NCI-H146 treated with DMSO at 0.1 percent for 48 hours (cell line): ENCODE results near the gene CISTR.
"Not testable (repeated sequence)": the region's sequence is repeated elsewhere in the genome, so short reads cannot be mapped to it uniquely, and the experiment has no call there.

Source experiments
- DNase-seq: peaks from one replicate; lab custom pipeline; 2025; ENCODE audit not compliant: unreplicated experiment; lab: John Stamatoyannopoulos, UW

The CISTR gene

DNA sequence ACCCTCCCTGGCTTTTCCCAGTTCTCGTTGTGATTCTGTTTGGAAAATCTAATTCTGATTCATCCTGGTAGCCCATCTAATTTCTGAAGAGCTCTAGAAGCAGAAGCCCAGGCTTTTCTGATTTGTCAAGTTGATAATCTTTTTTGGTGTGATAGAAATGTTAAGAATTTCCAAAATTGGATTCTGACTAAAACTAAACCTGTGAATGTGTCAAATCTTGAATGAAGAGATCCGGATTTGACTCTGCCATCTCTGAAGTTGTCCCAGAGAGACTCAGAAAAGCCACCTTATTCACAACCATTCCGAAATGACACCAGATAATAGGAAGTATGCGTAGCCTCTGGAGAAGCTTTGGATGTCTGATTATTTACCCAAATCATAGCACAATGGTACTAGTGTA, 12.8 kb upstream of the CISTR start:
- no peak for DNase-seq

DNA sequence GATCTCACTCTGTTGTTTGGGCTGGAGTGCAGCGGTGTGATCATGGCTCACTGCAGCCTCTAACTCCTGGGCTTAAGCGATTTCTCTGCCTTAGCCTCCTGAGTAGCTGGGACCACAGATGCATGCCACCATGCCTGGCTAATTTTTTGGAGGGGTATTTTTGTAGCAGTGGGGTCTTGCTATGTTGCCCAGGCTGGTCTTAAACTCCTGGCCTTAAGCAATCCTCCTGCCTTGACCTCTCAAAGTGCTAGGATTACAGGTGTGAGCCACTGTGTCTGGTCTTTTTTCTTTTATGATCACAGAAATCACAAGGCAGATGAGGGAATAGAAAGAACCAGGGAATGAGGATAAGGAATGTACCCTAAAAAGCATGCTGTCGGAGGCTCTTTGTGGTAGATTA, 11.0 kb upstream of the CISTR start:
- not testable (repeated sequence) for DNase-seq

DNA sequence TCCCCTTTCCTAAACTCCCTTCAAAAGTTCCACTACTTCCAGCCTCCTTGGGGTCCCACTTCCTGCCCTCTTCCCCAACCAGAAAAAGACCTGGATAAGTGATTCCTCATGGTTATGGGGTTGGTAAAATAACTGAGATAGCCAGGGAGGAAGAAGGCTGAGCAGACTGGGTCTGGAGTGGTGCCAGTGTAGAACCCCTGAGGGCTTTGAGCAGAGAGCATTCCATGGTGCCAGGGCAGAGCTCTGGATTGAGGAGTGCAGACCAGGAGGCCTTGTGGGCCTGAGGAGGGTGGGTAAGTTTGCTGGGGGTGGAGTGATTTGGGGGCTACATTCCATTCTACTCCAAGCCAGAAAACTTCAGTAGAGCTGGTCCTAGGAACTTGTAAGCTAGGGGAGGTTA, 9.5 kb upstream of the CISTR start:
- DNase-seq, result no peak

DNA sequence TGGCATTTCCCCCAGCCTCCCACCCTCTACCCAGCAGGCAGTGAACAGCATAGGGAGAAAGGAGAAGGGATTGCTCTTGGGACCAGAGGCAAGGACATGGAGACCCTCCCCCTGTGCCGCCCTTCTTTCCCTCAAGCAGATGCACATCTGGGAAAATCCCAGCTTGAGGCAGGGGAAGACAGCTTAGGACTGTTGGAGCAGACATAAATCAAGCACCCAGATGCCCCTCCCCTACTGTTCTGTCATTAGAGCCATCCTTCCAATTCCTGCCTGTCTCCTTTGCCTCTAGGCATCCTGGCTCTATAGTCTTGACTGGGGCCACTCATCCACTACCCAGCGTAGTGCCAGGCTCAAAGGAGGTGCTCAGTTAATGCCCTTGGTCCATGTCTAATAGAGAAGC, 7.5 kb upstream of the CISTR start:
- DNase-seq, result no peak

DNA sequence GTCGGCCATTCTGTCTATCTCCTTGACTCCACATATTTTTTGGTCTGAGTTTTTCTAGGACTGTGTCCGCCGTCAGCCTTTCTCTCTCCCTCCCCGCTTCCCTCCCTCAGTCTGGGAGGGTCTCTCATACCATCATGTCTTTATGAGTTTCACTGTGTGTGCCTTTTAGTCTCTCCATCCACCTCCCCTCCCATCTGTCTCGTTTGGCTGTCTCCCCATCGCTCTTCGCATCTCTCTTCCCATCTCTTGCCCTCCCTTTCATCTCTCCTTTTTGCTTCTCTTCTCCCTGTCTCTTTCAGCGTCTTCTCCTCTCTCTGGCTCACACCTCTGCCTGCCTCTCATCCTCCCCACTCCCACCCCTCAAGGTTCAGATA, 6.9 kb upstream of the CISTR start:
- DNase-seq, result no peak

DNA sequence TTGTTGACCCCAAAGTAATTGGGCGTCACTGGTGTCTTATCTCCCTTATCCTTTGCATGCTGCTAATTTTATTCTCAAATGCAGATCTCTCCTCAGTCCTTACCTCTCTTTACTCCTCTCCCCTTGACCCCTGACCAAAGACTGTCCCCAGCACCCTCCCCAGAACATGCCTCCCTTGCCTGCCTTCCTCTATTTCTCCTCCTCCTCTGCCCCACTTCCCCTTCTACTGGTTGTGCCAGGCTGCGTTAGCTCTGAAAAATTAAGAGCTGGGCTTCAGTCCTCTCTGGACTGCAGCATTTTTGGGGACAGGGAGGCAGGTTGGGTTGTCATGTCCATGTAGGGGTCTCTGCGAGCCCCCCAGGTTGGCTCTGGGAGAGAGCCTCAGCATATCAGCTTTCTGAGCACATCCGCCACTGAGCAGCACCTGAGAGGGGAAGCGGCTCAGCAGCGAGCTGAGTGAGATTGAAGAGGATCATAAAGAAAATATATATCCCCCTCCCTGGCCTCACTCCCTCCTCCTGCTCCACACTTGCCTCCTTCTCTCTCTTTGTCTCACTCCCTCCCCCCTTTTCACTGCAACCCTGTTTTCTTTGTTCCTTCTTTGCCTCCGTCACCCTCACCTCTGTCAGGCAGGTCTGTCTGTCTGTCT, 6.4 kb upstream of the CISTR start:
- DNase-seq, result no peak

DNA sequence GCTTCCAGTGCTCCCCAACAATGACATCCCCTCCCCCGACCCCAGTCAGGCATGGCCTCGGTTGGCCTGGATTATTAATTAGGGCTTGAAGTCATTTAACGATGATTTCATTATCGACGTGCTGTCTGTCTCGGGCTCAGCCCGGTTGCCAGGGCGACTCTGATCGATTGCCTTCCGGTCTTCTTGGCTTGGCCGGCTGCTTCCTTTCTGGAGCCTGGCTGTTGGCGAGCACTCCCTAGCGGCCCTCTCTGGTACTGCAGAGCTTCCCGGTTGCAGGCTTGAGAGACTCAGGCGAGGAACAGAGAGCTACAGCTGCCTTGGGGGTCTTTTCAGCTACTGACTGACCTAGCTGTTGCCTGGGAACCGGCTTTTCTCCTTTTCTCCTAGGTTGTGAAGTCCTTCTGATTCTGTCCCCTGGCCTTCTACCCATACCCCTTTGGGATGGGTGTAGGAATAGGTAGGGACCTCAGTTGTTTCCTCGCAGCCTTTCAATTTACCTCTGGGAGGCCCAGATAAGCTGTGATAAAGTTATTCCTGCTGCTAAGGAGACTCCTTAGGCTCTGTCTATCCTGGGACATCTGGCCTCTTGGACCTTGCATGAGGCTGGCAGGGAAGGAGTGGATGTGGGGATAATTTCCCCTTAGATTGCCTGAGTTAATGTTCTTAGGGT, 5.5 kb upstream of the CISTR start:
- DNase-seq, result peak; percentile 54

DNA sequence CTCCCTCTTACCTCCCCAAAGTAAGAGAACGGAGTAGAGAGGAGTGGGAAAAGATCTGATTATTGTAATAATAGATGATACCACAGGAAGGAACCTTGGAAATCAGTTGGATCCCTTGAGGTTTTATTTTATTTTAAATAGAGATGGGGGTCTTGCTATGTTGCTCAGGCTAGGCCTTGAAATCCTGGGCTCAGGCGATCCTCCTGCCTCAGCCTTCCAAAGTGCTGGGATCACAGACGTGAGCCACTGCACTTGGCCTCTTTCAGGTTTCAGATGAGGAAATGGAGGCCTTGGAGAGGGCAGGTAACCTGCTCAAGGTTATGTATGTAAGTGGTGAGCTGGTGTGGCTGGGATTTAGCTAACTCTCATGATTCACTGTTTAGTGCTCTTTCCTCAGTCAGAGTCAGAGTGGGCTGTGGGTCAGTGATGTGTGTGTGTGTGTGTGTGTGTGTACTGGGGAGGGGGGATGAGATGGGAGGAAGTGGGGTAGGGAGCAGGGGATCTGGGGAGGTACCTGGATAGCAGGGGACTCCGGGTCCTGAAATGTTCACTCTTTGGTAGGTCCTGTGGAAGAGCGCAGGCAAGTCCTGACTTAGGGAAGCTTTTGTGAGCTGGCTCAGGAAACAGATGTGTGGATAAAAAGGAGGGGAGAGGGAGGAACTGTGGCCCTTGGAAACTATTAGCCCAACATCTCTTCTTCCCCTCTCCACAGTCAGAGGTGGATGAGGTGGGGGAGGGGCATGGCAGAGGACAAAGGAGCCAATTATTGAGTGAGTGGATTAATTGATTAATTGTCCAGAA, 4.7 kb upstream of the CISTR start:
- no peak for DNase-seq

DNA sequence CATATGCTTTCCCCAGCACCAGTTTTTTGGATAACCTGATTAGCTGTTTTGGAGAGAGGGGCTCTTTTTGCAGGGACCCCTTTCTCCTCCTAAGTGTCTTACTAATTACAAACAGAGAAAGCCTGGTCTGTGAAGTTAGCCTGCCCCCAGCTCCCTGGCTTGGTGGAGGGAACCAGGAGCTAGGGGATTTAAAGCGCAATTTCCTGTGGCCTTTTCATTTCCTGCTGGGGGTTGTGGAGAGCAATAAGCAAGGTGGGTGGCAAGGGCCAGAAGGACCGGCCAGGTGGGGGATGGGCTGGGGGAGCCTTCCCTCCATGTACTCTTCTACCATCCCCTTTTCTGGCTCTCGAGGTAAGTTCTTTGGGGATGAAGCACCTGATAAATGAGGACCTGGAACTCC, 4.1 kb upstream of the CISTR start:
- DNase-seq, result no peak

DNA sequence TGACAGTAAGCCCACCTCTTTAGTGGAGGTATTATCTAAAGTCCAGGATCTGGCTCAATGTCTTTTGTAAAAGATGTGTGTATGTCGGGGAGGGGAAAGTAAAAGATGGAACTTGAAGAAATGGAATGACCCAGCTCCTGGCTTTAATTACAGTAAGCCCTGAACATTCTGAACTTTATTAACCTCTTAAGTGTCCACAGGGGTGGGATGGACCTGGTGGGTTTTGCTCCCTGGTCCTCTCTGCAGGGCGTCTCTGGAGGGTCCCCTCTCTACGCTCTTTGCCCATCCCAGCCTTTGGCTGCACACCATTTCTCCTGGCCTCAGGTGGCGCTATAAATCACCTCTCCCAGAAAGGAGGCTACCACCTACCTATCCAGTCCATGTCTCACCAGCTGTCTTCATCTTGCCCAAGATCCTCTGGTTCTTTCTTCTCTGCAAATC, 3.7 kb upstream of the CISTR start:
- no peak for DNase-seq

DNA sequence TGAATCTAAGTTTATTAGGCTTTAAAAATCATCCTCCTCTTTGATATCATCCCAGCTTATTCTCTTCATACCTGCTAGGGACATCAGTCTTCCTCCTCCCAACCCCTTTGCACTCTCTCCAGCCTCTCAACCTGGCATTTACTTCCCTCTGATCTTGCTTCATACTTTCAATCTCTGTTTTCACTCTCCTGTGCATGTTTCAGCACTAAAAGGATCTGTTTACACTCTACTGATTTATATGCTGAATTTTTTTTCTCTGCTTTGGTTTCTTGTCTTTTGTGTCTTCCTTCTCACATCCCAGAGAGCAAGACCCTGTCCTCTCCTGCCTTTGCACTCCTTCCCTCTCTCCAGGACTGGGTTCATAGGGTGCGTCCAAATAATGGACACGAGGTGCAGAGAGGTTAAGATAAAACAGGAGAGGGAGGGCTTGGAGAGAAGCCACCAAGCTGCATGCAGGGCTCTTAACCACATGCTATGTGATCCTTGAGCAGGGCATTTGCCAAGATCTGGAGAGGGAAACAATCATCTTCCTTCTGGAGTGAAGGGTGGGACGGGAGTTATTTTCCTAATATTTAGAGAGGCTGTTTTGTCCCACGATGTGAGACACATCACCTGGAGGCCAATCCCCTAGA, 3.0 kb upstream of the CISTR start:
- no peak for DNase-seq

DNA sequence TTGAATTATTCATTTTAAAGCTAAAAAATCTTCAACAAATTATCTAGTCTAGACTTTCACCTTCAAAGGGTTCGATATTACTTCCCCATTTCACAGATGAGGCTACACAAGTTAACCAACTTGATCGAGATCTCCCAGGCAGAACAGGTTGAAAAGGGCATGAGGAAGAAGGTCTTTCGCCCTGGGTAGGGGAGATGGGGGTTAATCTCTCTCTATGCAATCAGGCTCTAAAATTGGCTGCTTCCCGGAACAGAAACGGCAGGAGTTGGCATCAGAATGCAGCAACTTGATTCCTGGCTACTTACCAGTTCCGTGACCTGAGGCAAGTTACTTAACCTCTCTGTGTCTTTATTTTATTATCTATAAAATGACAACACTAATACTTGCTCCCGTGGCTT, 2.4 kb upstream of the CISTR start:
- no peak for DNase-seq

DNA sequence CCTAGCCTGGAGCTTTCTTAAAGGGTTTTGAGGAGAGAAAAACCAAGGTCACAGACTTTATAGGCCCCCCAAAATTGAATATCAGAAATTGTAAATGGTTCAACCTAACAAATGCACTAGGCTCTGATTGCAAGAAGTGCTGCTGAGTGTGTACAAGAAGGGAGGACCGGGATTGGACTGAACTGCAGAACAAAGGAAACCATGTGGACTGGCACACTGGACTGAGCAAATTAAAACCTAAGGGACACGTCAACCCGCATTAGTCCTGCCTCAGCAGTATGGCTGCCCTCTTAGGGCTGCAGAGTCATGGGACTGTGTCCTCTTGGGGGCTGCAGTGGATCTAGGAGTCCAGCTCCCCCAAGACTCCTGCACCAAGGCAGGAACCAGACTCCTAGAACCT, 842 bp upstream of the CISTR start:
- DNase-seq, result no peak

DNA sequence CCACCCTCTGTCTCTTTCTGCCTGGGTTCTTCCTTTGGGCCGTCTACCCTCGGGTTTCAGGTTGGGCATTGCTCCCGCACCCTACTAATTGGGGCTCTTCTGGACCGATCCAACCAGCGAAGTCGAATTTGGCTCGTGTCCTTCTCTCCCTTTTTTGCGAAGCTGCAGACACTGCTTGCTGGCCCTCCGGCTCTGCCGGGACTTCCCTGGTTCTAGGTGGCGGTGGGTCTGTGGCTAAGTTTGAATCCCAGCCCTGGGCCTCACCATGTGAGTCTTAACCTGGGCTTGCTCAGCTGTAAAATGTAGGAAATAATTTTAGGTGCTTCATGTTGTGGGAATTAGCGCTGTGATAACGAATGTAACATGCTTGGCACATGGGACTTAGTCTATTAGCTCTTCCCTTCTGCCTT, 418 bp upstream of the CISTR start:
- DNase-seq, result no peak

DNA sequence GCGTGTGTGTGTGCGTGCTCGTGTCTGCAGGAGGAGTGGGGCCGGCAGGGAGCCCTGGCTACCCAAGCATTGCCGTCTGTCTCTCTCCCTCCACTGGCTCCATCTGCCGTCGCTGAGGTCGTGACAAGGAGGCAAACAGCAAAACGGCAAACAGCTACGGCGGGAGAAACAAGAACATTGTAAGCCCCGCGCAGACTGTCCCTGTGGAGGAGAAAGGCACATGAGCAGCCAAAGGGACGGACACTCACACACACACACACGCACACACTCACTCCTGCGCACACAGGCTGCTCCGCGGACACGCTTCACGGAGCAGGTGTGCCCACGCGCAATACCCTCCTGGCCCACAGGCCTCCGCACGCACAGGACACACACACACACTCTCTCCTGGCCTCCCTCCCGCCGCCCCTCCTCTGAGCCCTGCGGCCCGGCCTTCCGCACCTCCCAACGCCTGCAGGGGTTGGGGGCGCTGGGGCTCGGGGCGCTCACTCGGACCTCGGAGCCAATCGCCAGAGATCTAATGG, 905 bp downstream of the CISTR start:
- peak; percentile 54 for DNase-seq

DNA sequence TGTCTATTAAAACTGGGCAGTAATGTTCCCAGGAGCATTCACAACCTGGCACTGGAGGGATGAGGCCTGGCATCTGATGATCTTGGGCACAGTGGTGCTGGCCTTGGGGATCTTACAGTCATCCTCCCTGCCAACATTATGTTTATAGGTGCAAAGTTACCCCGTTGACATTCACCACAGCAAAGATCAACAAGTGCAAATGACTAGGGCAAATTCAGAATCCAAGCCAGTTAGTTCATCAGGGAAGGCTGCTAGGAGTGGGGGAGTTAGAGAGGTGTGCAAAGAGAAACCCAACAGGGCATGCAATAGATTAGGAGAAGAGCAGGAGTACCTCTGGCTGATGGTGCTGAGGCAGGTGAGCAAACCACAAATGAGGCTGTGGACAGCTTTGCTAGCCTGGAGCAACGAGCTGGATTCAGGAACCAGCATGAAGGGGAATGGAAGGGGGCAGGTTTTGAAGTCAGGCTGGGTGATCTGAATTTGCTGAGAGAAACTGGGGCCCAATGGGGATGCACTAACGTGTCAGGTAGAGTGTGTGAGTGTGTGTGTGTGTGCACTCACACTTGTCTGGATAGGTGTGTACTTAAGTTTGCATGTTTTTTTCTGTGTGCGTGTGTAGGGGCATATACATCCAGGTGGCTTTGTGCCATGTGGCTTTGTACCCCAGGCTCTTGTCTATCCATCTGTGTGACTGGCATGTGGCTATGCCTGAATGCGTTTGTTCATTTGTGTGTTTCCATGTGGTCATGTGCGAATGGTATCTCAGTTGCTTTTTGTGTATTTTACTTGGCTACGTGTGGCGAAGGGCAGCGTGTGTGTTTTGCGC, 1.6 kb downstream of the CISTR start:
- no peak for DNase-seq

DNA sequence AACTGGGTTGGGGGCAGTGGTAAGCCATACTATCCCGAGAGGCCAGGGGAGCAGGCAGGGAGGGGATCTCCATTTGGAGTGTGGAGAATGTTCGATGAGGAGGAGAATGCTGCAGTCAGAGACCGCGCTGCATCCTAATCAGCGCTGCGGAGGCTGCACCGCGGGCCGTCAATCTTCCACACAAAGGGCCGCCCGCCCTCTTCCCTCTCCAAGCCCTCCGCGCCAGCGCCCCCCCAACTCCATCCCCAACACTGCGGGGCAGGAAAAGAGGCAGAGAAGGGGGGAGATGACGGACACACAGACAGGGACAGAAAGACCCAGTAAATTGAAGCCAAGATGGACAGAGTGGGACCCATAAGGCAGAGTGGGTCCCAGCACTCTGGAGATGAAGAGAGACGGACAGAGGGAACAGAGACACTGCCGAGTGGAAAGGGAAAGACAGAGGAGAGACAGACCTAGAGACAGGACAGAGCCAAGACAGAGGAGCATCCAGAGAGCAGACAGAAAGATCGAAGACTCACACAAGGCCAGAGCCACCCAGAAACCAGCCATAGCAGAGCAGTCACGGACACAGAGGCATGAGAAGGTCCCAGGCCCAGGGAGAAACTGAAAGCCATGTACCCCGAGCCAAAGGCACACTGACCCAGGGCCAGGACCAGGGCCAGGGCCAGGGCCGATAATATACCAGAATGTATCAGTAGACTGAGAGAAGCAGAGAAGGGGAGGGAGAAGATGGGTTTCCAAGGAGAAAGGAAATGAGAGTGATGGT, 3.5 kb downstream of the CISTR start:
- no peak for DNase-seq

DNA sequence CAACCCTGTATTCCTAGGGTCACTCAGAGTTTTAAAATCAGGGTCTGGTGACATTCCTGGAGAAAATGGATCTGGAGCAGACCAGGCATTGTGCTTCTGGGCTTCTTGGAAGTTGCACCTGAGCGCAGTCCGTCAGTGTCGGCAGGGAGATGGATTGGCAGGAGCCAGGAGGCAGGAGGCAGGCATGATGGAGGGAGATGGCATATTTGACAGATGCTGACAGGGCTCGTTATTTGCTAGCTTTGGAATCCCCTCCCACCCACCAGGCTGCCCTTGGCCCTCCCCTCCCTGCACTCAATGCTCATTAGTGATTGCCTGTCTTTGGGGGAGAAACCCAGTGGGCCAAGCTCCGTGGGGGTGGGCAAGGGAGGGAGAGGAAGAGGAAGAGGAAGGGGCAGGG, 4.7 kb downstream of the CISTR start:
- DNase-seq, result peak; percentile 40

DNA sequence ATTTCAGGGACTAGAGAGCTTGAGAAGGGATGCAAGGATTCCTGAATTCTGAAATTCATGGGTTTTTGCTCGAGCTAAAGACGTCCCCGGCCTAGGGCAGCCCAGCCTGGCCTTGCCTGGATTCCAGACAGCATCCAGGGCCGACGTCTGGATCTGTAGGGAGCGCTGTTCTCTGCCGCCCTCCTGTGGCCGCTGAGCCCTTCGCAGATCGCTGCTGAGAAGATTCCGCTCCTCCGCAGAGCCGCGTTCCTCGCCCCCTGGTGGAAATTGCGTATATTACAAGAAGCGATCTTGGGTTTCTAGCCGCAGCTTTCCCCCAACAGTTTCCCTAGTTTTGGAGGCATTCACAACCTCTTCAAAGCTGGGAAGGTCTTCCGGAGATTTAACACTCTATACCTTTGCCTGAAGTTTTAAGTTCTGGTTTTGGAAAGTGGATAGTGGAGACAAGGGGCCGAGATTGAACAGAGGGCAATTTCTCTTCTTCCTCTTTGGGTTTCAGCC, 5.1 kb downstream of the CISTR start:
- peak; percentile 82 for DNase-seq

DNA sequence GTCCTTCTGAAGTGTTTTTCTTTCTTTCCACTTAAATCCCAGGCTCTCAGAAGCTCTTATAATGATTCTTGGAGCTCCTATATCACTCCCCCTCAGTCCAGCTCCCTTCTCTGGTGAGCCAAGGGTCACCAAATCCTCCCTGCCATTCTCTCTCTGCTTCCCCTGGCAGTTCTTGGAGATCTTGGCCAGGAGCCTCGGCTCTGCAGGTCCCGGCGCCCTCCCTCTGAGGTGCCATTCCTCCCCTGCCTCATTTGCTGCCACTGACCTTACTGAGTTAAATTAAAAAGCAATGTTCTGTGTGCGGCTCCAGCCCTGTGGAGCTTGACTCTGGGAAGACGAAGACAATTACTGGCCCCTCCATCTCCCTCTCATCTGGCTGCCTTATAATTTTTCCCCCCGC, 7.0 kb downstream of the CISTR start:
- no peak for DNase-seq
